Activated gamma-delta T cell treated with anti-CD3 and anti-CD28 coated beads, Interleukin-2, amount 50 U/mL, for 16 hours (primary cell): ENCODE measurements around the gene PNKP.

Experiments
- DNase-seq: peaks from one replicate; pipeline ENCODE4 v3.0.0-alpha.2; 2020; ENCODE audit warnings: low read depth

Gene PNKP

DNA sequence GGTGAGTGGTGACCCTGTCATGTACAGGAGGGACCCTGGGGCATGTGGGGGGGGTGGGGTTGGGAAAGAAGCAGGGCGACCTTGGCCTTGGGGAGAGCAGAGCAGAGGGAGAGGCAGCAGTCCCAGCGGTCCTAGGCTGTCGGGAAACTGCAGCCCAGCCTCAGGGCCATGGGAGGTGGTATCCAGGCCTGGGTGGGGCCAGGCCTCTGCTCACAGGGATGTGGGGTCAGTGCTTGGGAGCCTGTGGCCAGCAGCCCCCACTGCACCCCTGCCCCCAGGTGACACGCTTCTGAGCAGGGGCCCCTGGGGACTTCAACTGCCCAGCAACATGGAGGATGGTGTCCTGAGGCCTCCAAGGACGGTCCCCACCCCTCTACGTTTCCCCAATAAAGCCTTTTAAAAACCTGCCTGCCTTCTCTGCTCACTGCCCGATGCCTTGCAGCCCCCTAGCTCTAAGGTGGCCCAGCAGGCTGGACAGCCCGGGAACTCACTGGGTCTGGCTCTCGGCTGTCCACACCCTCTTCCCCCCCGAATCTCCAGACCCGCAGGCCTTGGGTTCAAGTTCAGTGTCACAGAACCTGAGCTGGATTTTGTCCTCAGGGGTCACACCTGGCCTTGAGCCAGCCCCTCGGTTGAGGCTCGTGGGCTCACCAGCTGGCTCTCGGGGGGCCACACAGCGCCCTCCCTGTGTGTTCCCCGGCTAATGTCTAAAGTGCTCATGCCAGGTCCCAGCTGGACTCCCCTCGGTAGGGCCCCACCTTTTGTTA lies 6.9 kb downstream of the PNKP start:
- no peak for DNase-seq

DNA sequence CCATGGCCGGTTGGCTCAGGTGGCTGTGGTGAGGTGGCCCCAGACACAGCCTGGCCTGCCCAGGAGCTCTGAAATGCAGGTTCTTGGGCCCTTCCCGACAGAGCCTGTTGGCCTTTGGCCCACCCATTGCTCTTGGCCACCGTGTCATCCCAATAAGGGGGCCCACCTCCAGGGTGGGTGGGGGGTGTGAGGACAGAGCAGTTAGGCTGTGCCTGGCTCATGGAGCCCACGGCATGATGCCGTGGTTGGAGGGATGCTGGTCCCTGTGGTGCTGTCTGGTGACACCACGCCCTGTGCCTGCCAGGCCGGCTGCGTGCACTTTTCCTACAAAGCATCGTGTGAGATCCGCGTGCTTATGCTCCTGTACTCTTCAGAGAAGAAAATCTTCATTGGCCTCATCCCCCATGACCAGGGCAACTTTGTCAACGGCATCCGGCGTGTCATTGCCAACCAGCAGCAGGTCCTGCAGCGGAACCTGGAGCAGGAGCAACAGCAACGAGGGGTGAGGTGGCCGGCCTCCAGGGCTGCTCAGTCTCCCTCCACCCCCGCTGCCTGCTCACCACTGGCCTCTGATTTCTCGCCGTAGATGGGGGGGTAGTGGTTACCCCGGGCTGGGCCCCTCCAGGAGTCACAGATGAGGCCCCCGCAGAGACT lies 7.6 kb downstream of the PNKP start:
- DNase-seq = no peak

DNA sequence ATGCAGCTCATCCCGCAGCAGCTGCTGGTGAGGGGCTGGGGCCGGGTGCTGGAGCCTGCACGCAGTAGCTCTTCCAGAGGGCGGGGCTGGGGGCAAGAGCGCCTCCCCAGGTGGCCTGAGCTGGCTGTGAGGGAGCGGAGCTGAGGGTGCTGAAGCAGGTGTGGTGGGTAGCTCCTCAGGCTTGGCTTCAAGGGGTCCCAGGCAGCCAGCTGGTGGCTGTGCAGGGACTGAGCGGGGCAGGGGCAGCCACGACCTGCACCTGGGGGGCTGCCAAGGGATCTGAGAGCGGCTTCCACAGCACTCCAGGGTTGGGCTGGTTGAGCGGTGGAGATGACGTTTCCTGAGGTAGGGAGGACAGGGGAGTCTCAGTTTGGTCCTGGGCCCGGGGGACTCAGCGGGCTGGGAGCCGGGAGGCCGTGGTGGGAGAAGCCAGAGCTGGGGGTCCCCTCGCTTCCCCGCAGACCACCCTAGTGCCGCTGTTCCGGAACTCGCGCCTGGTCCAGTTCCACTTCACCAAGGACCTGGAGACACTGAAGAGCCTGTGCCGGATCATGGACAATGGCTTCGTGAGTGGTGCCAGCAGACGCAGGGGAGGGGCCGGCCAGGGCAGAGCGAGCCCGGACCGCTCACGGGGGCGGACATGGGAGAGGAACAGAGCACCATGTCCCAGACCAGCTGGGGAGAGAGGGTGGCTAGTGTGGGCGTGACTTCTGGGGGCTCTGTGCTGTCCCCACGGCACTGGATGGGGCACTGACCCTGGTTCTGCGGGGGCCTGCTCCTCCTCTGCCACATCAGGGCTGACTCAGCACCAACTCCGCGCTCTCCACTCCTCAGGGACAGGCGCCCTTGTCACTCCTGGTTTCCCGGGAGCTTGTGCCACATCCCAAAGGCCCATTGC lies 9.0 kb downstream of the PNKP start:
- DNase-seq = no peak

DNA sequence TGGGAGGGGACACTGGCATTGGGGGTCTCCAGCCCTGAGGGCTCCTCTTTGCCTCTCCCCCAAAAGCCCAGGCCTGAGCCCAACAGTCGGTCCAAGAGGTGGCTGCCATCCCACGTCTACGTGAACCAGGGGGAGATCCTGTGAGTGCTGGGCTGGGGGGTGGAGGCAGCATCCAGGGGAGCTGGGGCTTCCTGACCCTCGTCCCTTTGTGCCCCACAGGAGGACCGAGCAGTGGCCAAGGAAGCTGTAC lies 9.6 kb downstream of the PNKP start:
- no peak for DNase-seq

DNA sequence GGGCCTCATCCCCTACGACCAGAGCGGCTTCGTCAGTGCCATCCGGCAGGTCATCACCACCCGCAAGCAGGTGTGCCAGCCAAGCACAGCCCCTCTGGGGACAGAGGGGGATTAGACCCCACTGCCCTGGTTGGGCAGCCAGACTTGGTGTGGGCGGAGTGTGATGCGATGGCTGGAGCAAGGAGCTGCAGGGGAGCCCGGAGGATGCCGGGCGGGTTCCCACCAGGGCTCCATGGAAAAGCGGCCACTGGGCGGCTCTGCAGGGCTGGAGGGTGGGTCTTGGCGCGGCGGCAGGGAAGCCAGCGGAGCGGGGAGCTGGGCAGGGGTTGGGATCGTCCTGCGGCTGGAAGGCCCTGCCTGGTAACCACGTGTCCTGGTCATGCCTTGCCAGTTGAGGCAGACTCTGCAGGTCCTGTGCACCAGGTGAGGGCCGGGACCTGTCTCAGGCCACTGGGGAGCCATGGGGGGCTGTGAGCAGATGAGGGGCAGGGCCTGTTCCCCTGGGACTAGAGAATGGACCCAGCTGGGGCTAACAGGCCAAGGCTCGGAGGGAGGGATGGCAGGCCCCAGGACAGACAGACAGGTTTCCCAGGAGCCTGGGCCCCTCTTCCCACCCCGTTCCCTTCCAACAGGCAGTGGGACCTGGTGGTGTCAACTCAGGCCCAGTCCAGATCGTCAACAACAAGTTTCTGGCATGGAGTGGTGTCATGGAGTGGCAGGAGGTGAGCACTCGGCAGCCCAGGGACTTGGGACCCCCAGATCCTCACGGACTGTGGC lies 10.1 kb downstream of the PNKP start:
- no peak for DNase-seq

DNA sequence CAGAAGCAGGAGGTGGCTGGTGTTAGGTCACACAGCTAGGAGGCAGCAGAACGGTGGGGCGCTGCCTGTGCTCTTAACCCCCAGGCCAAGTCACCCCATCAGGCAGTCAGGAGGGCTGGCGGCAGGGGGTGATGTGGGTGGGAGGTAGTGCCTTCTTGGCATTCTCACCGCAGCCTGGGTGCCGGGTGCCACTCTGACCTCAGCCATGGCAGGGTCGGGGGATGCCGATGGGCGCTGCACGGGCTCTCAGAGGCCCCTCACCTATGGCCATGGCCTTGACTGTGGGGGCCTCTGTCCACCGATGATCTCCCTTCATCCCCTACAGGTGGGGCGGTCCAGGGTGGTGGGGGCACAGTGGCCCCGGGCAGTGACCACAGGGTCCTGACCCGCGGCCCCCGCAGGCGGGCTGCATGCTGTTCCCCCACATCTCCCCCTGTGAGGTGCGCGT lies 10.8 kb downstream of the PNKP start:
- no peak for DNase-seq

DNA sequence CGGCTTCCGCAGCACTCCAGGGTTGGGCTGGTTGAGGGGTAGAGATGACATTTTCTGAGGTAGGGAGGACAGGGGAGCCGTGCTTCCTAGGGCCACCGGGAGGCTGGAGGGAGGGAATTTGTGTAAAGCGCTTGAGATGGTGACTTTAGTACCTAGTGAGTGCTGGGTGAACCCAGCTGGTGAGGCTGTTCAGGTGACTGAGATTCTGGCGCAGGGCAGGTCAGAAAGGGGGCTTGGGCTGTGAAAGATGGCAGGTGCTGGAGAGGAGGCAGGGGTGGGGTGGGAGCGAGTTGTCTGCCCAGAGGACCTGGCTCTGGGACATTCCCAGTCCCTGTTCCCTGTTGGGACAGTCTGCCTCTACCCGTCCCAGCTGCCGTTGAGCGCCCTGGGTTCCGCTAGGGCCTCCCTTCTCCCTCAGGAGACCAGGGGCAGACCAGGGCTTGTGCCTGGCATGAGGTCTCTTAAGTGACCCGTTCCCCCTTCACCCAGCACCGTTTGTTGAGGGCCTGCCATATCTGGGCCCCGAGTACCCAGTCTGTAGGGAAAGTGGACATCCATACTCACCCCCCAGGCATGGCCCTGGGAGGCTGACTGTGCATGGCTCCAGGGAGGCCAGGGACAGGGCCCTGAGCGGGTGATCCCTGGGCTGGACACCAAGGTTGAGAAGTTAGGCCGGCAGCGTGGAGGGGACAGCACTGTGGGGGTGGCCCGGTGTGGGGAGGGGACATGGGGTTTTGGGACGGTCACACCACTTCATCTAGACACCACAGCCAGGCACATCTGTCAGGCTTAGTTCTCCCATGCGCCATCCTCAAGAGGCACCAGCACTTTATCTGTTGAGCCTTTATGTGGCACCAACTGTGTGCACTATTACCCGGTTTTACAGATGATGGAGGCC lies 11.5 kb downstream of the PNKP start:
- DNase-seq = no peak

DNA sequence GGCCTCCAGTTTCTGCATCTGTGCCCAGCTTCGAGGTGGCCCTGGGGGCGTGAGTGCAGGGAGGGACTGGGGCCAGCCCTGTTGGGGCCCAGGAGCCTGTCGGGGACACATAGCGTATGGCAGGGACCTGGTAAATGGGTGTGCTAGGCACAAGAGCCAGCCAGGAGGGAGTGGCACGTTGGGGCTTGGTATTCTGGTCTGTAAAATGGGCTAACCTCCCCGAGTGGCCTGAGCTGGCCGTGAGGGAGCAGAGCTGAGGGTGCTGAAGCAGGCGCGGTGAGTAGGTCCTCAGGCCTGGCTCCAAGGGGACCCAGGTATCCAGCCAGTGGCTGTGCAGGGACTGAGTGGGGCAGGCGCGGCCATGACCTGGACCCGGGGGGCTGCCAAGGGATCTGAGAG lies 12.1 kb downstream of the PNKP start:
- no peak for DNase-seq

DNA sequence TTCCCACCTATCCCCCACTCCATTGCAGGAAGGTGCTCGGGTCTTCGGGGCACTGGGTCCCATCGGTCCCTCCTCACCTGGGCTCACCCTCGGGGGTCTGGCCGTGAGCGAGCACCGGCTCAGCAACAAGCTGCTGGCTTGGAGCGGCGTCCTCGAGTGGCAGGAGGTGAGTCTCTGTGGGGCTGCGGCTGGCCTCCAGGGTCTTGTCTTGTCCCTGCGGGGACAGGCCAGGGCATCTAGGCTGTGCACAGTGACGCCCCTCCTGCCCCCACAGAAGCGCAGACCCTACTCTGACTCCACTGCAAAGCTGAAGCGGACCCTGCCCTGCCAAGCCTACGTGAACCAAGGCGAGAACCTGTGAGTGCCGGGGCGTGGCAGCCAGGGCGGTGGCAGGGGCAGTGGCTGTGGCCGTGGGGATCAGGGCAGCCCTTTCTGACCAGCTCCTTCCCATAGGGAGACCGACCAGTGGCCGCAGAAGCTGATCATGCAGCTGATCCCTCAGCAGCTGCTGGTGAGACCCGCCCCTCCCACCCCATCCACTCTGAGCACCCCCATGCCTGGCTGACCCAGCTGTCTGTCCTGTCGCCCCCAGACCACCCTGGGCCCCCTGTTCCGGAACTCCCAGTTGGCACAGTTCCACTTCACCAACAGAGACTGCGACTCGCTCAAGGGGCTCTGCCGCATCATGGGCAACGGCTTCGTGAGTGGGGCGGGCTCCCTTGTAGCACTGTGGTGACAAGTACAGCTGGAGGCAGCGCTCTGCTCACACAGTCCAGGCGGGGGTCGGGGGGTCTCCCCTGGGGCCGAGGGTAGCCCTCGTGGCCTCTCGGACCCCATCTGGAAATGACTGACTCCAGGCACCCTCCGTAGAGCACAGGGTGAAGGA lies 12.8 kb downstream of the PNKP start:
- DNase-seq = no peak

DNA sequence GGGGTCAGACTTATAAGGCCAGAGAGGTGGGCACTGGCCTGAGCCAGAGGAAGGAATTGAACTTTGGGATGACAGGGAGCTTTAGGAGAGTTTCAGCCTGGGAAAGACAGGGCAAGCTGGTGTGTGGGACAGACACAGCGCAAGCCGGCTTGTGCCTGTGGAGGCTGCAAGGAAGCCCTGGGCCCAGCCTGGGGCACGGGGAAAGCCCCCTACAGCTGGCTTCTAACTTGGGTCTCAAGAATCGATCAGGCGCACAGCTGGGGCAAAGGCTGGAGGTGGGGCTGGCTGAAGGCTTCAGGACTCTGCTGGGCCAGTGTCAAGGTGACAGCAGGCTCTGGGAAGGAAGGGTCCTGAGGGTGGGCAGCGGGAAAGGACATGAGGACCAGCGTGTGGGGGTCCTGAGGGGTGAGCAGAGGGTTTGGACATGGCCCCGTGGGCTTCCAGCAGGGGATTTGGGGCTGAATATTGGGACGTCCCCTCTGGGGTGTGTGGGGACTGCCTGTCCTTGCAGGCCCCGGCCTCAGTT lies 13.5 kb downstream of the PNKP start:
- DNase-seq = no peak

DNA sequence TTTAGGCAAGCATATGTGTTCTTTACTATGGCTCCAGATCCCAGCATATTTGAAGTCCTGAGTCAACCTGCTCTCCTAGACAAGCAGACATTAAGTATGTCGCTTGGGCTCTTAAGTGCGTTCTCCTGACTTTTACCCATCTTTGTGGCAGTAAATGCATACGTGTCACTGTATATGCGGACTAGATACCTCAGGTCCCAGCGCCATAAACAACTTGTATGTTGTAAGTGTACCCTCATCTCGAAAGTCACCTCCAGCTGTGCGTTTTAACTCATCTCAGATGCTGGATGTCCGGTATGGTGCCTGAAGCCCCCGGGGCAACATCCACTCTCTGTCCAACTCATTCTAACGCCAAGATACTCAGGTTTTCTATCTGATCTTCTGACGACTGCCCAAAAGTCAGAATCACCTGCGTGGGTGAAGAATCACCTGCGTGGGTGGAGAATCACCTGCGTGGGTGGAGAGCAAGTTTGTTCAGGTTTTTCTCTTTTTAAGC lies 14.7 kb downstream of the PNKP start:
- no peak for DNase-seq

DNA sequence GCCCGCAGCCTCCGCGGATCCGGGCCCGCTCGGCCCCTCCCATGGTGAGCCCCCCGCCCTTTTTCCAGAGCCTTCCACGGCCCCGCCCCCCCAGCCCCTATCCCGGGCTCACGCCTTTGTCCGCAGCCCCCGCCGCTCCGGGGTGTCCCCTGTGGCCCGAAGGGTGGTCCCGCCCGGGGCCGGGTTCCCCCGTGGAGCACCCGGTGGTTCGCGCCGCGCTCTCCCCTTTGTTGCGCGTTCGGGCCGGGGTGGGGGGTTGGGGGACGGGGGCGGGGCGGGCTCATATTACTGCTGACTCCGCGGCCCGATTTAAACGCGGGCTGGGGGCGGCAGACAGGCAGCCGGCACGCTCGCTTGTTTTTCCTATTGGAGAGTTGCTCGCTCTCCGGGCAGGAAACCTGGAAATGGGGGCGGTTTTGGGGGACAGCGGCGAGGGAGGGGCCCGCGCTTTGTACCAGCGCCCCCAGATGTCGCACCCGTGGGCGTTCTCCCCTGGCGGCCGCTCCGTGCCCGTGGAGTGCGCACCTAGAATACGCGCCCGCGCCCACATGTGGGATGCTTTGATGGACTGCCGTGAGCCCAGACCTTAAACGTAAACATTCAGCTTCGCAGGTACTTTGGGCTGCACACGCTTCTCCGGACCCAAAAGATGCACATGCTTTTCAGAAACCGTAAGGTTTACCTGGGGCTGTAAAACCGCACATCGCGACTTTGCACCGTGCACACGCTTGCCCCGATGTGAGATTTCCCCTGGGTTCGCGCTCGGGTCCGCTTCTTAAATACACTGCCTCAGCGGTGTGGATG lies 15.7 kb downstream of the PNKP start:
- DNase-seq = no peak

DNA sequence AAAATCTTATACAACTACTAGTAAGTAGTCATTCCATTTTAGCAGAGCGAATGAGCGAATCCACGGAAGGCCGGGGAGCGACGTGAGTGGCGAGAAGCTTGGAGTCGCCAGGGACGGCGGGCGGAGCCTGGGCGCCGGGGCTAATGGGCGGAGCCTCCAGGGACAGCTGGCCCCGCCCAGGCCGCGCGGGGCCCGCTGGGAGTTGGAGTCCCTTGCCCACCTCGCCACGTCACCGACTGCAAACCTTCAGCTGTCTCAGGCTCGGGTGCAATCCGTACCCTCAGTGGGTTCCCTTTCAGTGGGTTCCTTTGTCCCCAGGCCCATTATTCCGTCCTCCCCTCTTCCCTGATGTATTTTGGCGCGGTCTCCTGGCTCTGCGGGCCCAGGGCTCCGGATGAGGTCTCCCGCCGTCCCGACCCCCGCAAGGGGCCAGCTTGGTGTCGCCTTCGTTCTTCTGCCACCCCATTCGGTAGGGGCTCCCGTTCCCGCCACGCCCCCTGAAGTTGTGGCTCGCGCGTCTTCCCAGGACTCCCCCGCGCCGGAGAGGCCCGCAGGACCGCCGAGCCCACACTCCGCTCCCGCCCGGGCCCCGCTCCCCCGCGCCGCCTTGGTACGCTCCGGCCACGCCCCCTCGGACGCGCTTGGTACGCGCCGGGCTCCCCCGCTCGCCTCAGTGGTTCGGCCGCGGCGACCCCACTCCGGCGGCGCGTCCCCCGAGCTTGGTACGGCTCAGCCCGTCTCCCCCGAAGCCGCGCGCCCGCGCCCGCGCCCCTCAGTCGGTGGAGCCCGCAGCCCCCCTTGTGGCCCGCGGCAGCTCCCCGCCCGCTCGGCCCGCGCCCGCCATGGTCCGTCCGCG lies 16.7 kb downstream of the PNKP start, which contains the start of gene PTOV1:
Gene PTOV1 (plus strand): TSS at position 673 of the 856 bp plus-strand sequence.
- DNase-seq = peak; percentile 78

DNA sequence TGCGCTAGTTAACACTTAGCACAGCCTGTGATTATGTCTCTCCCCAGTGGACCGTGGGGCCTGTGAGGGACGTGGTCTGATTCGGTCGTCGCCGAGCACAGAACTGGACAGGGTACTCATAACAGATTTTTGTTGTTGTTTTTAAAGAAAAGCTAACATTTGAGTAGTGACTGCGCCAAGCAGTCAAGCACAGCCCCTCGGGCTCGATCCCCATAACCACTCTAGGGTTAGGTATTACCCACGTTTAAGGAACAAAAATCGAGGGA lies 17.2 kb downstream of the PNKP start:
- no peak for DNase-seq

DNA sequence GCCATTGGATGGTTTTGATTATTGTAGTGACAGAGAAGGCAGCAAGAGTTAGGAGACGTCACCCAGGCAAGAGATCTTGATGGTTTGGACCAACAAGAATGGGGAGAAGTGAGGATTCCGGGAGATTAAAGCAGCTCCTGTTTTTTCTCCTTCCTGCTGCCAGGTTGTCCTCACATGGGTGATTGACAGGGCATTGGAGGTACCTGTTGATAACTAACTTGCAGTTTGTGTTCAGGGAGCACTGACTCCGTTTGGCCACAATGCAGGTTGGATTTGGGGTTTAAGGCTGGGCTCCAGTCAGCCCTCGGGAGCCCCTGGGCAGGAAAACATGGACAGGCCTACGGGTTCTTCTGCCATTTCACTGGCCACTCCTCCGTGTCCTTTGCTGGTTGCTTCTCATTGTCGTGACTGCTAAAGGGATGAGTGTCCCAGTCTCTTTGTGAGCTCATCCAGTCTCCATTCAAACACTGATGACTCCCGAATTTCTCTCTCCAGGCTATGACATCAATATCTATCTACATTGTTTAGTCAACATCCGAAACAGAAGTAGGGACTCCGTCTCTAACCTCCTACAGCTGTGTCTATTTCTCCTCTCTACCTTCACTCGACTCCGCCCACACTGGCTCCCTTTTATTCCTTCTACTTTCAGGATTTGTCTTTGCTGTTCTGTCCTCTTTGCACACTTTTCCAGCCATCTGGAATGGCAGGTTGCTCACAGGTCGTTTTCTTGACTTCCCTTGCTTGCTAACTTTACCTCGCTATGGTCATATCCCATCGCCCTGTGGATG lies 17.7 kb downstream of the PNKP start:
- no peak for DNase-seq

DNA sequence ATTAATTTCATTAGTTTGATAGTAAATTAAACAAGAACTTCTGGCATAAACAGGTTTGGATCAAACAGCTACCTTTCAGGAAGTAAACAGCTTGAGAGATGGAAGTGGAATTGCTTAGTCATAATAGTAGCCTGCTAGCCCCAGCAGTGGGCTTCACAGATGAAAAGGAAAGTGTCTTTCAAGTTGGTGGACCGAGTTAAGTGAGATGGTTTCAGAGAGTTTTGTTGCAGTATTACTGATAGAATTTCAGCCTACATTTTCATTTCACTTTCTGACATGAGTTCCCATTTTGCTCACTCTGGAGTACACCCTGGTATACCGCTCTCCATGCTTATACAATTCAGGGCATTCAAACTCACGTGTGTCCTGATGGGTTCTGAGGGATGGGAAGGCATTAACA lies 18.4 kb downstream of the PNKP start:
- DNase-seq = no peak
